Erythroblast (primary cell): Measurements from ENCODE around the gene GPC6.
"Not testable (repeated sequence)": the region's sequence is repeated elsewhere in the genome, so short reads cannot be mapped to it uniquely, and the experiment has no call there.

Source experiments
- DNase-seq, 2 experiments: peaks; one replicate each; lab custom pipeline; 2025; lab: John Stamatoyannopoulos, UW
- GATA1 ChIP-seq: IDR thresholded peaks from 2 replicates; pipeline ENCODE4 v1.6.1; 2011; ENCODE audit warnings: low read depth, mild to moderate bottlenecking, control low read depth, low read length, moderate library complexity
- POLR2A ChIP-seq: IDR thresholded peaks from 2 replicates; pipeline ENCODE4 v1.6.1; 2011; ENCODE audit warnings: mild to moderate bottlenecking, low read length

Gene GPC6

DNA sequence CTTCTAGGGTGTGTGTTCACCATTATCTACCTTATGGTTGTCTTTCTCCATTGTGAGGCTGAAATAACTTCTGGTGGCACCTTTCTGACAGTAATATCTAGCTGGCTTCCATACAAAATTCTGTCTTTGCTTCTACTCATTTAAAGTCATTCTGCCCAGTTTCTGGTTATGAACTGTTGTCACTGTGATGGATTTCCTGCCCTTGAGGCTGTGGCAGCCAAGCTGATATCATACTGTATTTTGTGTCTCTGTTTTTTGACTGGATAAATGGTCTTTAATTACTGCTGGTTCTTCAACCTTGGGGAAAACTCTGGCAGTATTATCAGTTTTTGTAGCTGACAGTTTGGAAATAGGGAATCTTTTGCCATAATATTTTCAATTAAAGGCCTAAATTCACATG lies 233.4 kb downstream of the GPC6 start:
- DNase-seq = no peak
- TF ChIP-seq GATA1 (no peak), POLR2A (no peak)

- no peak for DNase-seq
- no peak for TF ChIP-seq POLR2A
- no peak for TF ChIP-seq GATA1
Observed at GRCh38 chr13:93462151-93462550, 235.5 kb downstream of the GPC6 start.

DNA sequence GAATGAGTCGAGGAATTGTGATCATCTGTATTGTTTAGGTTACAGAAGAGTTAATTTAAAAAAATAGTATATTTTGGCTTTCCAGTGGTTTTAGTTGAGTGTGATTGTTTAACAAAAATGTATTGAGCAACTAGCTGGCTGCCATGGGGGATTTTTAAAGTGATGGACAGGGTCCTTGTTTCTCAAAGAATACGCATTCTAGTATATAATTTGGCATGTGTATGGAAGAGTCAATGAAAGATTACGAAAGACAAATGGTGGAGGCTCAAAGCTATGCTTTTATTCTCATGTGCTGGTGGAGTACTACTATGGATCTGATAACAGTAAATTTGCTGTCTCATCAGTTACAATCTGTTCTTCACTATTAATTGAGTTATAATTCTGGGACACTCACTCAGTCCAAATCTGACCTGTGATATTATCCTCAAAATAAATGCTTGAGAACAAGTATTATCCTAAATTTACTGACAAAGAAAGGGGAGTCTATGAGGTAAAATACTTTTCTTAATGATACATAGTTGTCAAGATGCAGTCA lies 240.0 kb downstream of the GPC6 start:
- TF ChIP-seq POLR2A (no peak), GATA1 (no peak)
- no peak for DNase-seq

- TF ChIP-seq GATA1 (no peak), POLR2A (no peak)
- DNase-seq = no peak
Observed at GRCh38 chr13:93467175-93467574, 240.6 kb downstream of the GPC6 start.

DNA sequence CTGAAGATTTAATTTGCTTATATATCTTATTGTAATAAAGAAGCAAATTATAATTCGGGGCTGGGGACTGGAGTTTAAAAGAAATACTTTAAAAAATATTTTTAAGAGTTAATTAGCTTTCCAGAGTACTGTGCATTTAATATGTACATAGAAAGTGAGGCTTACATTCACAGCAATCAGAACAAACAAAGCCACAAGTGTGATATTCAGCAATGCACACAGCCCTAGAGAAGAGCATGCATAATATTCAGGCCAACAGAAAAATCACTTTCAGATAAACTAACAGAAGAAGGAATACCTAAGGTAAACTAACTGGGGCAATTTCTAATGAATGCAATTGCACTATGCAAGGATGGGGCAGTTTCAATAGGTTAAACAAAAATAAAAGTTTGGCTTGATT lies 241.8 kb downstream of the GPC6 start:
- TF ChIP-seq POLR2A = no peak
- TF ChIP-seq GATA1 = no peak
- DNase-seq = no peak

DNA sequence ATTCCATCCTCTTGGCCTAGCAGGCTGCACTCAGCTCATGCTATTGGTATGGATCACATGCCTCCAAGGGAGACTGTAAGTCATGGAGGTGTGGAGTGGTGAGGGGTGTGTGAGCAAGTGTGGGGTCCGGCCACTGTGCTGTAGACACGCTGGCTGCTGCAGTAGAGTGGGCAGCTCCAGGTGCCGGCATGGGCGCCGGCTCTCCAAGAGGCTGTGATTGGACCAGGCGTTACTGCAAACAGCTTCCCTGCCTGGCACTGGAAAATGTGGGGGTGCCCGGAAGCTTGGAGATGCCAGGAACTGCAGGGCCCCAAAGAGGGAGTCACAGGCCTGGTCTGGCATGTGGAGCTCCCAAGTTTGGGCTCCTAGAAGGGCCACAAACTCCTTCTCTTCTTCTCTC lies 245.7 kb downstream of the GPC6 start:
- TF ChIP-seq GATA1 (no peak), POLR2A (no peak)
- no peak for DNase-seq

GRCh38 chr13:93472814-93473296 lies 246.2 kb downstream of the GPC6 start:
- DNase-seq = no peak
- TF ChIP-seq GATA1 (no peak), POLR2A (no peak)

GRCh38 chr13:93473441-93474270 lies 247.0 kb downstream of the GPC6 start:
- no peak for DNase-seq
- no peak for TF ChIP-seq GATA1
- TF ChIP-seq POLR2A = no peak

- TF ChIP-seq POLR2A (no peak), GATA1 (no peak)
- no peak for DNase-seq
Observed at GRCh38 chr13:93476175-93476574, 249.6 kb downstream of the GPC6 start.

- no peak for TF ChIP-seq POLR2A
- no peak for TF ChIP-seq GATA1
- DNase-seq = no peak
Observed at GRCh38 chr13:93477238-93477637, 250.6 kb downstream of the GPC6 start.

GRCh38 chr13:93480553-93481106 lies 254.0 kb downstream of the GPC6 start:
- no peak for DNase-seq
- TF ChIP-seq GATA1 = no peak
- TF ChIP-seq POLR2A = no peak

DNA sequence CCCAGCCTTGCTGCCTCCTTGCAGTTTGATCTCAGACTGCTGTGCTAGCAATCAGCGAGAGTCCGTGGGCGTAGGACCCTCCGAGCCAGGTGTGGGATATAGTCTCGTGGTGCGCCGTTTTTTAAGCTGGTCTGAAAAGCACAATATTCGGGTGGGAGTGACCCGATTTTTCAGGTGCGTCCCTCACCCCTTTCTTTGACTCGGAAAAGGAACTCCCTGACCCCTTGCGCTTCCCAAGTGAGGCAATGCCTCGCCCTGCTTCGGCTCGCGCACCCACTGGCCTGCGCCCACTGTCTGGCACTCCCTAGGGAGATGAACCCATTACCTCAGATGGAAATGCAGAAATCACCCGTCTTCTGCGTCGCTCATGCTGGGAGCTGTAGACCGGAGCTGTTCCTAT lies 269.5 kb downstream of the GPC6 start:
- not testable (repeated sequence) for DNase-seq

DNA sequence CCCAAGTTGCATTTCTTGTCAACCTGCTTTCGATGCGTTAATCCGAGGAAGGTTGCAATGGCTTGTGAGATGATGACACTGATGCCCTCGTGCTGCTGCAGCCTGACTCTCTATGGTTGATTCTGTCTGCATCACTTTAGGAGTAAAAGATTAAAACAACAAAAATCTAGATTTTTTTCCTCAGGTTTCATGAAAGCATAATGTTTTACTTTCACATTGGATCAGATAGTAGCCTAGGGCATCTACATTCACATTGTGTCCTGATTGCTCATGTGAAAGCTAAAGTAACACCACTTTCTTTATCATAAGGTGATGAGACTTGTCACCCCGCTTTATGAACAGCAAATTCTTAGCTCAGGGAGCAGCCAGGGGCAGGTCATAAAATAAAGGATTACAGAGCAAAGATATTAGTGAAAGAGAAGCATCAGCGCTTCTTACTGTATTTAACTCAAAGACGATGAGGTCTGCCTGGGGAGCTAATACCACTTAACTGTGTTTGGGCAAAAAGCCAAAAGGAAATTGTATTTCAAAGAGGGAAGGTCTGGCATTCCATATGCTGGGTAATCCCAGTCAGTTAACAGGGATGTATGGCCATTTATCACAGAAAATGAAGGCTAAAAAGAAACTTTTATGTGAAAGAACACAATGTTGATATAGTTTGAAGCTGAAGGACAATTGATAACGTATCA lies 270.5 kb downstream of the GPC6 start:
- TF ChIP-seq POLR2A = no peak
- no peak for TF ChIP-seq GATA1
- no peak for DNase-seq

GRCh38 chr13:93499991-93500390 lies 273.4 kb downstream of the GPC6 start:
- TF ChIP-seq POLR2A (no peak), GATA1 (no peak)
- DNase-seq = no peak
